MM.1S (cell line): Measurements from ENCODE around the gene NPTX1.

ENCODE experiments used
- DNase-seq: peaks from one replicate; pipeline ENCODE4 v3.0.0-alpha.2; 2015
- H2AFZ ChIP-seq: fragments of 300-600 bp; sonication (generic); 2 replicates; pipeline ENCODE4 v1.6.0; 2016; ENCODE audit warnings: antibody characterized with exemption, low read length
- H3F3A ChIP-seq: fragments of 300-600 bp; sonication (generic); 2 replicates; pipeline ENCODE4 v1.6.1; 2016; ENCODE audit warnings: mild to moderate bottlenecking, antibody characterized with exemption, low read length, moderate library complexity, mixed read lengths; ENCODE audit not compliant: insufficient read depth
- H3K27ac ChIP-seq: fragments of 300-600 bp; sonication (generic); 2 replicates; pipeline ENCODE4 v1.5.1; 2016; ENCODE audit warnings: mild to moderate bottlenecking, low read length
- H3K27me3 ChIP-seq: fragments of 300-600 bp; sonication (generic); replicated peaks from 2 replicates; pipeline ENCODE4 v1.6.0; 2016; ENCODE audit warnings: low read length; ENCODE audit not compliant: insufficient read depth
- H3K36me3 ChIP-seq: fragments of 300-600 bp; sonication (generic); replicated peaks from 2 replicates; pipeline ENCODE4 v1.6.1; 2016; ENCODE audit warnings: mild to moderate bottlenecking, low read length, mixed read lengths; ENCODE audit not compliant: insufficient read depth
- H3K4me1 ChIP-seq: fragments of 300-600 bp; sonication (generic); 2 replicates; pipeline ENCODE4 v1.6.1; 2016; ENCODE audit warnings: low read length, mixed read lengths
- H3K4me2 ChIP-seq: fragments of 300-600 bp; sonication (generic); 2 replicates; pipeline ENCODE4 v1.6.0; 2016; ENCODE audit warnings: low read depth, low read length
- H3K4me3 ChIP-seq: fragments of 300-600 bp; sonication (generic); 2 replicates; pipeline ENCODE4 v1.5.1; 2016; ENCODE audit warnings: low read length, mixed read lengths
- H3K79me2 ChIP-seq: fragments of 300-600 bp; sonication (generic); 2 replicates; pipeline ENCODE4 v1.6.1; 2016; ENCODE audit warnings: mixed run types, low read length, mixed read lengths
- H3K9ac ChIP-seq: fragments of 300-600 bp; sonication (generic); 2 replicates; pipeline ENCODE4 v1.6.1; 2016; ENCODE audit warnings: low read length, mixed read lengths
- H3K9me2 ChIP-seq: fragments of 300-600 bp; sonication (generic); replicated peaks from 2 replicates; pipeline ENCODE4 v1.6.1; 2016; ENCODE audit warnings: mild to moderate bottlenecking, low read length, mixed read lengths; ENCODE audit not compliant: insufficient read depth
- H3K9me3 ChIP-seq: fragments of 300-600 bp; sonication (generic); replicated peaks from 2 replicates; pipeline ENCODE4 v1.6.1; 2016; ENCODE audit warnings: mild to moderate bottlenecking, low read length, mixed read lengths; ENCODE audit not compliant: insufficient read depth
- H4K20me1 ChIP-seq: fragments of 300-600 bp; sonication (generic); 2 replicates; pipeline ENCODE4 v1.6.1; 2016; ENCODE audit warnings: mild to moderate bottlenecking, low read length, moderate library complexity, mixed read lengths; ENCODE audit not compliant: insufficient read depth
- EZH2 ChIP-seq: fragments of 300-600 bp; sonication (generic); optimal IDR thresholded peaks from 2 replicates; pipeline ENCODE3; 2017; ENCODE audit warnings: low read depth, mild to moderate bottlenecking, antibody characterized with exemption, low read length, mixed read lengths
- EZH2phosphoT487 ChIP-seq: fragments of 300-600 bp; sonication (generic); IDR thresholded peaks from 2 replicates; pipeline ENCODE4 v1.6.1; 2018; ENCODE audit warnings: antibody characterized with exemption, low read length
- TF ChIP-seq, protein P1 (sequence below): fragments of 300-600 bp; sonication (generic); IDR thresholded peaks from 2 replicates; pipeline ENCODE4 v1.5.1; 2016; ENCODE audit warnings: antibody characterized with exemption, low read length, mixed read lengths

Gene NPTX1

DNA sequence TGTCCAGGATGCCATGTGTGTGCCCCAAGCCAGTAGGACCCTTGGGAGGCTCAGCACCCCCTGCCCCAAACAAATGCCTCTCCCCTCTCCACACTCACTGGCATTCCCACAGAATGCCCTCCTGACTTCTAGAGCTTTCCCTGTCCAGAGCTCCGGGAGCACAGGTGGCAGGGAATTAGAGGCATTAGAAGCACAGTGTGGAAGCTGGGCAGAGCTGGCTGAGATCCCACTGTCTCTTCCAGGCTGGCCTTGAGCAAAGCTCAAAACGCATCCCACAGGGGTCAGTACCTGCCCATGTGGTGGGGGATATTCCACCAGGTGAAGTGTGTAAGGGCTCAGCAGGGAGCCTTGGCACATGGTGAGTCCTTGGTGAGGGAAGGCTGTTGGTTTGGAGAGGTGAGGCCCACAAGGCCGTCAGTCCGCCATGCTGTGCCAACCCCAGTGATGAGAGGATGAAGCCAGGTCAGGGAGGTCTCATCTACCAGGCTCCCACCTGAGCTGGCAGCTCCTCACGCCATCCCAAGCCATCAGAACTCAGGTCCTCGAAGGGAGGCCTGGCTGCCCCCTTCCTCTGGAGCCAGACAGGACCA, 43.4 kb downstream of the NPTX1 start:
- H3K9me3 ChIP-seq: no peaks in the 10 kb centered on the region
- H2AFZ ChIP-seq: no peak overlapping the region
- no peaks in the 10 kb centered on the region for H3K4me1 ChIP-seq
- H3K36me3 ChIP-seq: no peaks in the 10 kb centered on the region
- H3K4me2 ChIP-seq: no peak overlapping the region
- peaks cover 92% of the 10 kb centered on the region for H3K27me3 ChIP-seq
- H3K9me2 ChIP-seq: no peaks in the 10 kb centered on the region
- TF ChIP-seq, protein P1, sequence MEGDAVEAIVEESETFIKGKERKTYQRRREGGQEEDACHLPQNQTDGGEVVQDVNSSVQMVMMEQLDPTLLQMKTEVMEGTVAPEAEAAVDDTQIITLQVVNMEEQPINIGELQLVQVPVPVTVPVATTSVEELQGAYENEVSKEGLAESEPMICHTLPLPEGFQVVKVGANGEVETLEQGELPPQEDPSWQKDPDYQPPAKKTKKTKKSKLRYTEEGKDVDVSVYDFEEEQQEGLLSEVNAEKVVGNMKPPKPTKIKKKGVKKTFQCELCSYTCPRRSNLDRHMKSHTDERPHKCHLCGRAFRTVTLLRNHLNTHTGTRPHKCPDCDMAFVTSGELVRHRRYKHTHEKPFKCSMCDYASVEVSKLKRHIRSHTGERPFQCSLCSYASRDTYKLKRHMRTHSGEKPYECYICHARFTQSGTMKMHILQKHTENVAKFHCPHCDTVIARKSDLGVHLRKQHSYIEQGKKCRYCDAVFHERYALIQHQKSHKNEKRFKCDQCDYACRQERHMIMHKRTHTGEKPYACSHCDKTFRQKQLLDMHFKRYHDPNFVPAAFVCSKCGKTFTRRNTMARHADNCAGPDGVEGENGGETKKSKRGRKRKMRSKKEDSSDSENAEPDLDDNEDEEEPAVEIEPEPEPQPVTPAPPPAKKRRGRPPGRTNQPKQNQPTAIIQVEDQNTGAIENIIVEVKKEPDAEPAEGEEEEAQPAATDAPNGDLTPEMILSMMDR: no peak
- no peak for TF ChIP-seq EZH2
- TF ChIP-seq EZH2phosphoT487: no peak
- no peak overlapping the region for H3K9ac ChIP-seq
- H3K4me3 ChIP-seq: no peak overlapping the region
- H3F3A ChIP-seq: no peaks in the 10 kb centered on the region
- no peak for DNase-seq
- no peaks in the 10 kb centered on the region for H4K20me1 ChIP-seq
- H3K27ac ChIP-seq: no peak overlapping the region
- no peaks in the 10 kb centered on the region for H3K79me2 ChIP-seq

DNA sequence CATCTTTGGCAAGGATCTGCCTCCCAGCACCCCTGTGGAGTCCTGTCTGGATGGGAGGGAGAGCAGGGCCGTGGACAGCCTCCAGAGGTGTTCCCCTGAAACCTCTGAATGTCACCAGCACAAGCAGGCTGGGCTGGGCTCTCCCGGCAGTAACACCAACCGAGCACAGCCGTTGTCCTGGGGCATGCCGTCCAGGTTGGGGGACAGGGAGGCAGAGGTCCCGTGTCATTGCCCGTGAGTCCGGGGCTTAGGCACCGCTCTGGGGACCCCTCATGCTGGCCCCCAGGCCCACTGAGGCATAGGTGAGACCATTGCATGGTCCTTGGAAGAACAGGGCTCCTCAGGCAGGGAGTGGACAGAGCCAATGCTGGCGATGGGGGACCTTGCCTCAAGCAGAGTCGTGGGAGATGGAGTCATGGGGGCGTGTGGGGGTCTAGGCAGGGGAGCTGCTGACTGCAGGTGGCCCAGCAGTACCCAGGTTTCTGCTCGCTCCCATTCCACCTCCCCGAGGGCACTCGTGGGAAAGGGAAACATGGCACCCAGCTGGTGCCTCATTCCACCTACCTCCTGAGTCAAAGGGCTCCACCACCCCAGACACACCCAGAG, 44.0 kb downstream of the NPTX1 start:
- TF ChIP-seq, protein P1: no peak
- TF ChIP-seq EZH2phosphoT487 (no peak), EZH2 (no peak)
- DNase-seq: no peak
- Histone ChIP-seq H3F3A (no peaks in the 10 kb centered on the region), H3K9me2 (no peaks in the 10 kb centered on the region), H2AFZ (no peak overlapping the region), H3K4me1 (no peaks in the 10 kb centered on the region), H4K20me1 (no peaks in the 10 kb centered on the region), H3K9me3 (no peaks in the 10 kb centered on the region), H3K79me2 (no peaks in the 10 kb centered on the region), H3K9ac (no peak overlapping the region), H3K4me3 (no peak overlapping the region), H3K27me3 (peaks cover 92% of the 10 kb centered on the region), H3K27ac (no peak overlapping the region), H3K4me2 (no peak overlapping the region), H3K36me3 (no peaks in the 10 kb centered on the region)

DNA sequence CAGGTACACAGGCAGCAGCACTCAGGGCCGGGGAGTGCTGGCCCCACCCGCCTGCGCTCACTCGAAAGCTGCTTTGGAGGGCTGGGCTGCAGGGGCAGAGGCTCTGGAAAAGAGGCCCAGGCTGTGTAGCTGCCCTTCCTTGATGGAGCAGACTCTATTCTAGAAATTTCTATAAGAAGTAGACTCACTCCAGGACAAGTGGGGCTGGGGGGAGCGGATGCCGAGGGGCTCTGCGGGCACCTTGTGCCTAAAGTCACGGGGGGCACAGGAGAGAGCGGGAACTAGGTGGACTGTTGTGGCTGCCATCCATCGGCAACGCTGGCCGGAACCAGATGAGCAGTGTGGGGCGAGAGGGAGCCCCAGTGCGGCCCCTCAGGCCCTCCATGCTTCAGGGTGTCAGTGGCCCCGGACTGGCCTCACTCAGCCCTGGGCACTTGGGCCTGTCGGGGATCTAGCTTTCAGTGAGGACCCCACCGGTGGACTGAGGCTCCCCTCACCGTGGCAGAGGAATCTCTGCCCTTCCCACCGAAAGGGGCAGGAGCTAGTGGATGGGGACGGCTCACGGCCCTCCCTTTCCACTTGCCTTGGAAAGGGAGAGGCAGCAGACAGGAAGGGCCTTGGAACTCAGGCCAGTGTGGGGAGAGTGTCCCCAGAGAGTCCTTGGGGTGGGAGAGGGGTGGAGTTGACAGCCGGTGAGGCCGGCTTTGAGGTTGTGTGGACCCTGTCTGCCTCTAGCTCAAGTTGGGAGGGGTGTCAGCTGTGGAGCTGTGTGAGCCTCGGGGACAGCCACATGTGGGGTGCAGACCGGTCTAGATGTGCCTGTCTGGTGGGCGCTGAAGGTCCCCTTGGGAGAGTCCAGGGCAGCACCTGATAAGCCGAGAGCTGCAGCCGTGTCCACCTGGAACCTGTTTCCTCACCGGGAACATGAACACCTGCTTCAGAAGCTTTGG, 44.9 kb downstream of the NPTX1 start:
- peaks cover 87% of the 10 kb centered on the region for H3K27me3 ChIP-seq
- H3K27ac ChIP-seq: no peak overlapping the region
- H3K4me2 ChIP-seq: no peak overlapping the region
- H3K4me3 ChIP-seq: no peak overlapping the region
- no peaks in the 10 kb centered on the region for H3K9me2 ChIP-seq
- DNase-seq: no peak
- no peaks in the 10 kb centered on the region for H3K9me3 ChIP-seq
- no peak for TF ChIP-seq EZH2
- no peak for TF ChIP-seq EZH2phosphoT487
- TF ChIP-seq, protein P1: no peak
- H3K4me1 ChIP-seq: no peaks in the 10 kb centered on the region
- H3K9ac ChIP-seq: no peak overlapping the region
- no peaks in the 10 kb centered on the region for H3F3A ChIP-seq
- H4K20me1 ChIP-seq: no peaks in the 10 kb centered on the region
- no peak overlapping the region for H2AFZ ChIP-seq
- no peaks in the 10 kb centered on the region for H3K36me3 ChIP-seq
- H3K79me2 ChIP-seq: no peaks in the 10 kb centered on the region
